GM21526 (cell line): Measurements from ENCODE around the gene PDE10A.

ENCODE experiments used
- ATAC-seq: cut with Tn5 transposase; IDR thresholded peaks from one replicate; pipeline ENCODE4 v1.9.1; 2021; ENCODE audit warnings: moderate library complexity; ENCODE audit not compliant: unreplicated experiment, low FRiP score

The PDE10A gene

DNA sequence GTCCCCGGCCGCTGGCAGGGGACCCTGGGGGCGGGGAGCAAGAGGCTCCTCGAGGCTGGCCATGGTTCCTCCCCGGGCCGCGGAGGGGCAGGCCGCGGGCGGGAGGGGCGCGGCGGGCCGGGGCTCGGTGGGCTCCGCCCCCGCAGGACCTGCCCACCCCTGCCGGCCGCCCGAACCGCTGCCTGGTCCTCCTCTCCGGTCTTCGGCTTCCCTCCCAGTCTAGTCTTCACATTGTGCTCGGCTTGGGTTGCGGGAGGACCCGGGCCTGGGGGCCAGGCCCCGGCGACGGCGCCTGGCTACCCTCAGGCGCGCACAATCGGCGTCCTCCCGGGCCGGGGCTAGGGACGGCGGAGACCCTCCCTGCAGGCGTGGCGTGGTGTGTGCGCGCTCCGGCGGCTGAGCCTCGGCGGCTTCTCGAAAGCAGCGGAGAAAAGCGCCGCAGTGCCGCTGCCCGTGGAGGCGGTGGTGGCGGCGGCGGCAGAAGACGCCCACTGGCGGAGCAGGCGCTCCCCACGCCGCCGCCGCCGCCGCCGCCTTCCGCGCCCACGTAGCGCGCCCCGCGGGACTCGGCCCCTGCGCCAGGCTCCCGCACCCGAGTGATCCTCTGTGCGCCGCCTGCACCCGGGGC is at the start of gene PDE10A:
TSS of gene PDE10A (minus strand) at position 493 of the 628 bp plus-strand sequence. CDS start at position 63, 430 bp downstream.
- no peak for ATAC-seq

DNA sequence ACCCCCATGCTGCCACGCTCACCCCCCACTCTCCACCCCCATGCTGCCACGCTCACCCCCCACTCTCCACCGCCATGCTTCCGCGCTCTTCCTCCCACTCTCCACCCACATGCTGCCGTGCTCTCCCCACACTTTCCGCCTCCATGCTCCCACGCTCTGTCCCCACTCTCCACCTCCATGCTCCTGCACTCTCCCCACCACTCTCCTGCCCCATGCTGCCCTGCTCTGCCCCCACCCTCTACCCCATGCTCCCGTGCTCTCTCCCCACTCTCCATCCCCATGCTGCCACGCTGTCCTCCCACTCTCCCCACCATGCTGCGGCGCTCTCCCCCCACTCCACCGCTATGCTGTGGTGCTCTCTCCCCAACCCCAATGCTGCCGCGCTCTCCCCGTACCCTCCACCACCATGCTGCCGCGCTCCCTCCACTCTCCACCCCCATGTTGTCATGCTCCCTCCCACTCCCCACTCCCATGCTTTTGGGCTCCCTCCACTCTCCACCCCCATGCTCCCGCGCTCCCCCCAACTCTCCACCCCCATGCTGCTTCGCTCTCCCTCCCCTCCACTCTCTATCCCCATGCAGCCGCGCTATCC is 46.0 kb upstream of the PDE10A start:
- no peak for ATAC-seq

DNA sequence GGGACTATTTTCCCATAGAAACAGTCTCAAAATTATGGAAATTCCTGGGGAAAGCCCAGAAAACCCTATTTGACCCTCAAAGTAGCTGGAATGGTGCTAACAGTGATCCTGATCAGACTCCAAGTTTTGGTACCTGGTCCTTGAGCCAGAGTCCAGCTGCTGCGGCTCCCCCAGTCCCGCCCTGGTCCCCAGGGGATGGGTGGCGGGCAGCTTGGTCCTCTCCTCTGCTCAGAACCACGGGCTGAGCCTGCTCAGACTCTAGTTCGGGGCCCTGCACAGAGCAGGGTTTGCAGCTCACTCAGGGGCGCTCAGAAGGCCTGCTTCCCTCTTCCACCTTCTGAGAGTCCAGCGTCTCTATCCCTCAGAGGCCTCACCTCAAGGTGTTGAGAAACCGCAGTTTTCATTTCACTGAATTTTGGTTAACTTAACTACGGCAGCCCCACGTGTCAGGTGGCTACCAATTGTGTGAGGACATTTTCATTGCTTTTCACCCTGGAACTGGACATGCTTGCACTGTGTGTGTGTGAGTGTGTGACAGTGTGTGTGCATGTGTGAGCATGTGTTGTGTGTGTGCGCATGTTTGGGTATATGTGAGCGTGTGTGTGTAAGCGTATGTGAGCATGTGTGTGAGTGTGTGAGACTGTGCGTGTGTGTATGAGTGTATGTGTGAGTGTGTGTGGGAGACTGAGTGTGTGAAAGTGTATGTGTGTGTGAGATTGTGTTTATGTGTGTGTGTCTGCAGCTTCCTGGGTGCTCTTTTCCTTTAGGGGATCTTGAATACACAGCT is 44.2 kb upstream of the PDE10A start:
- ATAC-seq = no peak

- ATAC-seq = no peak
These were observed 42.9 kb upstream of the PDE10A start for GRCh38 chr6:165705941-165706340.

- ATAC-seq = no peak
These were observed 41.2 kb upstream of the PDE10A start for GRCh38 chr6:165704045-165704748.

DNA sequence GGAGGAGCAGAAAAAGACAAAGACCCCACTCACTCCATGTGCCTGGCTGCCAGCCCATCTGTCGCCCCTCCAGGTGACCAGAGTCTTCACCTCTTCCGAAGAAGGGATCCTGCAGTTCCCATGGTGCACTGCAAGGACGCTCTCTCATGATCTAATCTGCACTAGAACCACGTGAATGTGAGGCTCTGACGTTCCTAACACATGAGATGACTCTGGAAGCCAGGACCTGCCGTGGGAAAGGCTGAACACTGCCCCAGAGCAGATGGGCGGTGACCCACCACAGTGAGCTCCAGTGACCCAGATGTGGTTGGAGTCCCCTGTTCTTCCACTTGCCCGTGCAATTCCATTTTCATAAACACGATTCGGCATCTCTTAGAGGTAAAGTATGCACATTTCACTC is 39.6 kb upstream of the PDE10A start:
- ATAC-seq = no peak

- ATAC-seq = no peak
These were observed 38.7 kb upstream of the PDE10A start for GRCh38 chr6:165701564-165702354.

- ATAC-seq = no peak
These were observed 38.0 kb upstream of the PDE10A start for GRCh38 chr6:165701005-165701404.

DNA sequence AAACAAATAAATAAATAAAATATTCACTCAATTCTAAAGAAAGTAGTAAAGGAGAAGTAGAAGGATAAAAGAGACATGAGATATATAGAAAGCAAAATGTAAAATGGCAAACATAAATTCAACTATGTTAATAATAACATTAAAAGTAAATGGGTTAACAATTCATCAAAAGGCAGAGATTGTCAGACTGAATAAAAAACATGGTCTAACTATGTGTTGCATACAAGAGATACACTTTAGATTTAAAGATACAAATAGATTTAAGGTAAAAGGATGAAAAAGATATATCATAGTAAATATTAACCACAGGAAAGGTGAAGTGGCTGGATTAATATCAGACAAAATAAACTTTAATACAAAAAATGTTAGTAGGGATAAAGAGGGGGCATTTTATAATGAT is 35.8 kb upstream of the PDE10A start:
- no peak for ATAC-seq

DNA sequence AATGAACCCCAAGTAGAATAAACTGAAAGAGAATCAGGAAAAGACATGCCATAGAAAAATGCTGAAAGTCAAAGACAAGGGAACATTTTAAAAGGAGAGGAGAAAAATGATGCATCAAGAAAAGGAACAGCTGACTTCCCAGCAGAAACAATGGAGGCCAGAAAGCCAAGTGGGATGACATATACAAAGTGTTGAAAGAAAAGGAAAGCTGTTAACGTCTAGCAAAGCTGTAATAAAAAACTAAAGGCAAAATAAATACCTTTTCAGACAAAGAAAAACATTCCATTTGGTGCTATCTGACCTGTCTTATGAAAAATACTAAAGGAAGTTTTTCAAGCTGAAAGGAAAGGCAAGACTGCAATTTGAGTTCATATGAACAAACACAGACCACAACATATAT is 34.1 kb upstream of the PDE10A start:
- no peak for ATAC-seq

DNA sequence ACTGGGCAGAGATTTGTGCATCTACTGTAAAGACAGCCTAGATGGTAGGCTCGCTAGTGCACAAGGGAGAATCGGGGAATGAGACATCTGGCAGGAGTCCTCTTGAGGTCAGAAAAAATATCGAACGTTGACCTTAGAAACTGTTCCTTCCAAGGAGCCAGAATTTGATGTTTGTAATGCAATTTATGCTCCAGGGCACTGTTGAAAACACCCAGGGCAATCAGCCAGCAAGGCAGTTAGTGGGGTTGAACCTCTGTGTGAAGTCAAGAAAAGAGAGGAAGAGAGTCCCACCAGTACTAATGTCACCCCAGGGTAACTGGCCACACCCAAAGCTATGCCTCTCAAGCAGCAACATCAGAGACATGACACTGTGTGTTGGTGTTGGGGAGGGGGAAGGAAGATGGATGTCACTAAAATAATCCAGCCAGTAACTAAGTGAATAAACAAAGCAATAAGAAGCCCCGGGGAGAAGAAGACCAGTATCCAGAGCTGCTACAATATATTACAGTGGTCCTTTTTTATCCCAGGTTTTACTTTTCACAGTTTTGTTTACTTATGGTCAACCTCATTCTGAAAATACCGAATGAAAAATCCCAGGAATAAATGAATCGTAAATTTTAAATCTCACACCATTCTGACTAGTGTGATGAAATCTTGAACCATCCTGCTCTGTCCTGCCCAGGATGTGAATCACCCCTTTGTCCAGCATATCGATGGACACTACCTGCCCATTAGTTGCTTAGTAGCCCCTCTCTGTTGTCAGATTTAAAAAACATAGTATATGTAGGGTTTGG is 32.9 kb upstream of the PDE10A start:
- no peak for ATAC-seq

DNA sequence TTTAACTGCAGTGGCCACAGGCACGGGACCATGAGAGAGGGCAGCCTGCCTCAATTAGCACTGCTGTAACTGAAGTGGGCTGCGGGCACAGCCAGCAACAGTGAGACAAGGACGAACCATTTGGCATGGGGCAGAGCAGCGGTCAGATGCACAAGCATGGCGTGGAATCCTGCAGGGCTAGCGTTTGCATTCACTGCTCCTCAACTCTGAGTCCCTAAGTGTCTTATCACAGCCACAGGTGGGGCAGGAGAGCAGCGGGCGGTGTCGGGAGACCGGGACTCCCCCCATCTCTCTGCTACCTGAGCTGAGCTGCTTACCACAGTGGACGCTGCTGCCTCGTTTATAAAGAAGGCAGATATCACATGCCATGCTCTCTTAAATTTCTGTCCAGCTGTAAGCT is 31.3 kb upstream of the PDE10A start:
- no peak for ATAC-seq

DNA sequence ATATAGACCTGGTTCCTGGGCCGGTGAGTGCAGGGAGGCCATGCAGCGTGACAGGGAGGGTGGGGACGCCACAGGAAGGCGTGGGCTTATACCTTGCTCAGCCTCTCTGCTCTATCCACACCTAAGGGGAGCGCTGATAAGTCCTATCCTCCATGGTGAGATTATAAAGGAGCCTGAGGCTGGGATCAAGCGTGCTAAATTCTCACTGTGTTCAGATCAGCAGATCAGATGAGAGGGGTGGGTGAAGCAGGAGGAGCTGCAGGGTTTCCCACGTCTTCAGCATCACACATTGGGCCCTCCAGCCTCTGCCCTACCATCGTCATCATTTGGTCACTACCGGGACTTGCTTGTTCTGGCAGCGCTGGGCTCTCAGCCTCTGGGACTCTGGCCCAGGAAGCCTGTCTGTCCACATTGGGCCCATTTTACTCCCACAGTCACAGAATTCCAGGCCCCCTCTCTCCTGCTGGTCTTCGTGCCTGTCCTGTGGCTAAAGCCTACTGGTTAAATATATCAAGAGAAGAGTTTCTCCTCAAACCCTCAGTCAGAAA is 29.1 kb upstream of the PDE10A start:
- no peak for ATAC-seq

DNA sequence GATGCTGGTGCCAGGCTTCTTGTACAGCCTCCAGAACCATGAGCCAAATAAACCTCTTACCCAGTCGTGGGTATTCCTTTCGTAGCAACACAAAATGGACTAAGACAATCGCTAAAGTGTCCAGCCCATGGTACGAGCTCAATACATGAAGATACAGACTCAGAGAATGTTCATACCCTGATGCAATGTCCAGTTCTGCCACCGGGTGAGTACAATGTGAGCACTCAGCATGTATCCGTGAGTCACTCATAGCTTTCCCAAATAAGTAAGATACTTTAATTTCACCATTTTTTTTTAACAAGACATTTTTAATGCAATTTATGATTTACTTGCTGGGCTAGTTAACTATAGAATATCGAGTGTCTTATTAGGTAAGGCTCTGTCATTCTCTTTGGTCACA is 26.7 kb upstream of the PDE10A start:
- ATAC-seq = no peak

DNA sequence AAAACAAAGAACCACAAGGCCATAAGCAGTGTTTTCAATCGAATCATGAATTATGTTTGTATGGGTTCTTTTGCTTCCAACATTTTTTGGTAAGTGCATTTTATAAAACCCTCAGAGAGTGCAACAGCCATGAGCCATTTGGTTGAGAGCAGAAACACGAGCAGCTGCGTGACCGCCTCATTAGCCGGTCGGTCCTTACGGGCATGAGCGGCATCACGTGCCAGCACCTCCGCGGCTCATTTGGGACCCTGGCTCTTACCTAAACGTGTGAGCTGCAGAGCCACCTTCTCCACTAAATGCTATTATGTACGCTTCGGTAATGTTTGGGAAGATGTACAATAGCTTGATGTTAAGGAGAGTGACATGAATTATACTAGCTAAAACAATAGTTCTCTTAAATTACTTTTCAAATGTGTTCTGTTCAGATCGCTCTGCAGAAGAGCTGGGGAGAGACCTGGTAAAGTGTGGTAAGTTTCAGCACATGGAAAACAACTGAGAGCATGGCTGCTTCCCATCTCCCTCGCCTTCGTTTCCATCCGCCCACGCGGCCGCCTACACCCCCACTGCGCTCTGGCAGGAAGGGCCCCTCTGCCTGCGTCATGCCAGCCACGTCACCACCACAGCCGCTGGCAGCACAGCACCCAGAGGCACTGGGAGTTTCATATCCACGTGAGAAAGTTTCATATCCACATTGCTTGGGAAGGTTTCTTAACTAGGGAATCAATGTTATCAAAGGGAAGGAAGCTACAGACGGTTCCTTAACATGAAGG is 23.7 kb upstream of the PDE10A start:
- no peak for ATAC-seq

- ATAC-seq = no peak
These were observed 22.3 kb upstream of the PDE10A start for GRCh38 chr6:165685302-165685701.

- ATAC-seq = no peak
These were observed 21.3 kb upstream of the PDE10A start for GRCh38 chr6:165684333-165684732.

GRCh38 chr6:165680975-165681374 is 17.9 kb upstream of the PDE10A start:
- ATAC-seq = no peak

GRCh38 chr6:165679326-165679725 is 16.3 kb upstream of the PDE10A start:
- ATAC-seq = no peak
